CD14-positive monocyte (primary cell): ENCODE results near the gene SLC25A31. TPM values are rescaled to one million over a fixed set of nuclear protein-coding genes. Genes with fewer than 3 reads are reported as not detected.
A peak's percentile ranks its signal among the peaks of the same experiment; 100 is the strongest.

ENCODE experiments used
- DNase-seq, 3 donors: peaks; one replicate each; pipeline ENCODE4 v3.0.0-alpha.2; 2011 to 2022
- H2AFZ ChIP-seq: 2 replicates; pipeline ENCODE4 v1.6.0; 2012; ENCODE audit warnings: mild to moderate bottlenecking, low read depth, low read length, inconsistent platforms; ENCODE audit not compliant: insufficient read depth, poor library complexity, severe bottlenecking
- H3K27ac ChIP-seq, 2 donors: 1 replicate in 1 of 2; 2 replicates in 1 of 2; pipeline ENCODE4 v1.5.1; 2012 to 2013; ENCODE audit warnings: low read length in 2 of 2, control low read depth in 1 of 2, inconsistent platforms in 1 of 2, low read depth in 1 of 2, mild to moderate bottlenecking in 1 of 2
- H3K27me3 ChIP-seq, 2 donors: one replicate each; pipeline versions ENCODE4 v1.6.0 to v1.6.1; 2011 to 2013; ENCODE audit warnings: low read length in 2 of 2; ENCODE audit not compliant: control insufficient read depth in 2 of 2, insufficient read depth in 2 of 2
- H3K36me3 ChIP-seq, 2 donors: replicated peaks in 1 of 2; 1 replicate in 1 of 2; 2 replicates in 1 of 2; pipeline versions ENCODE4 v1.5.1 to v1.6.1; 2012 to 2013; ENCODE audit warnings: low read length in 2 of 2, control low read depth in 1 of 2, inconsistent platforms in 1 of 2, mild to moderate bottlenecking in 1 of 2; ENCODE audit not compliant: insufficient read depth in 2 of 2, control insufficient read depth in 1 of 2
- H3K4me1 ChIP-seq, 2 donors: 1 replicate in 1 of 2; 2 replicates in 1 of 2; pipeline versions ENCODE4 v1.5.1 to v1.6.1; 2012 to 2013; ENCODE audit warnings: low read length in 2 of 2, control low read depth in 1 of 2, inconsistent platforms in 1 of 2, mild to moderate bottlenecking in 1 of 2, moderate library complexity in 1 of 2; ENCODE audit not compliant: insufficient read depth in 2 of 2, control insufficient read depth in 1 of 2
- H3K4me2 ChIP-seq: replicated peaks from 2 replicates; pipeline ENCODE3; 2012; ENCODE audit warnings: low read length, moderate library complexity, mild to moderate bottlenecking; ENCODE audit not compliant: poor library complexity, severe bottlenecking; ENCODE audit errors: extremely low read depth
- H3K4me3 ChIP-seq, 3 experiments: fragments of 200-600 bp in 1 of 3; sonication (generic) in 1 of 3; replicated peaks in 1 of 3; 1 replicate in 2 of 3; 2 replicates in 1 of 3; pipeline ENCODE4 v1.5.1; 2011 to 2013; ENCODE audit warnings: low read length in 3 of 3, mild to moderate bottlenecking in 3 of 3, control low read depth in 2 of 3, low read depth in 2 of 3, inconsistent platforms in 1 of 3, moderate library complexity in 1 of 3
- H3K79me2 ChIP-seq: 2 replicates; pipeline ENCODE4 v1.6.0; 2012; ENCODE audit warnings: mild to moderate bottlenecking, control low read depth, inconsistent platforms, low read length, moderate library complexity; ENCODE audit not compliant: insufficient read depth
- H3K9ac ChIP-seq: 2 replicates; pipeline ENCODE4 v1.6.0; 2017; ENCODE audit warnings: low read length, mild to moderate bottlenecking; ENCODE audit not compliant: insufficient read depth, poor library complexity, severe bottlenecking
- H3K9me3 ChIP-seq, 2 donors: replicated peaks in 1 of 2; 1 replicate in 1 of 2; 2 replicates in 1 of 2; pipeline versions ENCODE4 v1.5.1 to v1.6.1; 2012 to 2013; ENCODE audit warnings: low read length in 2 of 2, control low read depth in 1 of 2; ENCODE audit not compliant: control insufficient read depth in 1 of 2, insufficient read depth in 1 of 2
- H4K20me1 ChIP-seq: 2 replicates; pipeline ENCODE4 v1.6.0; 2012; ENCODE audit warnings: mild to moderate bottlenecking, low read length, control low read depth, moderate library complexity; ENCODE audit not compliant: insufficient read depth
- H3K27ac Mint-ChIP-seq, 7 donors: one replicate each; pipeline ENCODE4 v1.8.0; 2020; ENCODE audit warnings: mild to moderate bottlenecking in 7 of 7, mixed read lengths in 7 of 7, moderate library complexity in 6 of 7, inconsistent platforms in 2 of 7
- H3K27me3 Mint-ChIP-seq, 3 donors: one replicate each; pipeline ENCODE4 v1.8.0; 2021 to 2022; ENCODE audit warnings: low read depth in 3 of 3, mild to moderate bottlenecking in 3 of 3, mixed read lengths in 3 of 3, moderate library complexity in 3 of 3, inconsistent platforms in 1 of 3
- H3K36me3 Mint-ChIP-seq, 2 donors: one replicate each; pipeline ENCODE4 v1.8.0; 2020; ENCODE audit warnings: mixed read lengths in 2 of 2, inconsistent platforms in 1 of 2, mild to moderate bottlenecking in 1 of 2
- H3K4me1 Mint-ChIP-seq: one replicate; pipeline ENCODE4 v1.8.0; 2020; ENCODE audit warnings: mild to moderate bottlenecking, mixed read lengths
- H3K4me3 Mint-ChIP-seq, 2 donors: one replicate each; pipeline ENCODE4 v1.8.0; 2020; ENCODE audit warnings: mild to moderate bottlenecking in 2 of 2, mixed read lengths in 2 of 2, moderate library complexity in 1 of 2
- H3K9me3 Mint-ChIP-seq, 7 donors: one replicate each; pipeline ENCODE4 v1.8.0; 2020 to 2022; ENCODE audit warnings: mixed read lengths in 7 of 7, mild to moderate bottlenecking in 6 of 7, moderate library complexity in 6 of 7, inconsistent platforms in 2 of 7
- CTCF ChIP-seq: fragments of 200-600 bp; IDR thresholded peaks from one replicate; pipeline ENCODE4 v1.8.0; 2022; ENCODE audit warnings: antibody characterized with exemption, mild to moderate bottlenecking
- WGBS: methylation state at CpG from one replicate; pipeline ENCODE4 v1.1.5; 2013; ENCODE audit warnings: missing lambda C conversion rate; ENCODE audit not compliant: insufficient coverage; 5-methylcytosine and 5-hydroxymethylcytosine counted together
- intact Hi-C, 2 donors: fragments of 100-400 bp; cut with micrococcal nuclease; formaldehyde crosslinking; loops; one replicate each; pipeline versions ENCODE4 v1.15.0 to v1.15.1; 2023
- polyA plus RNA-seq, 3 donors: library from polyadenylated mRNA; depleted of rRNA in 1 of 3; unstranded in 2 of 3; stranded (reverse) in 1 of 3; fragments of 300-500 nt in 2 of 3; fragments of >200 nt in 1 of 3; fragmentation: Illumina TruSeq in 2 of 3; gene quantifications; 1 replicate in 2 of 3; 2 replicates in 1 of 3; pipeline ENCODE4 v1.2.3, GENCODE V29; 2012 to 2021

SLC25A31 gene
- polyA plus RNA-seq, 3 donors: not detected

- peaks cover 0 to 11% of the 10 kb centered on the region in 2 donors for H3K36me3 Mint-ChIP-seq
- peaks cover 29 to 42% (median 30%) of the 10 kb centered on the region in 3 donors for H3K27me3 Mint-ChIP-seq
- H3K4me3 Mint-ChIP-seq: no peak overlapping the region
- H2AFZ ChIP-seq: no peak overlapping the region
- H4K20me1 ChIP-seq: no peaks in the 10 kb centered on the region
- H3K79me2 ChIP-seq: no peaks in the 10 kb centered on the region
- peaks cover 24% of the 10 kb centered on the region for H3K4me1 Mint-ChIP-seq
- H3K4me2 ChIP-seq: no peak overlapping the region
- no peak overlapping the region for H3K4me3 ChIP-seq
- no peak for DNase-seq
- no peaks in the 10 kb centered on the region for H3K9me3 ChIP-seq
- intact Hi-C loops: no loop called here
- H3K9me3 Mint-ChIP-seq: peaks cover 0 to 16% (median 4%) of the 10 kb centered on the region in 7 donors
- peaks cover 19 to 35% of the 10 kb centered on the region in 2 donors for H3K27me3 ChIP-seq
- no peak overlapping the region for H3K9ac ChIP-seq
- WGBS: no CpG with 5 or more reads among the region's 2 CpGs
- no peaks in the 10 kb centered on the region for H3K36me3 ChIP-seq
- H3K27ac Mint-ChIP-seq: no peak overlapping the region
- peaks cover 21 to 31% of the 10 kb centered on the region in 2 donors for H3K4me1 ChIP-seq
- no peak overlapping the region for H3K27ac ChIP-seq
- TF ChIP-seq CTCF: no peak
Observed at GRCh38 chr4:127778102-127778501, 47.9 kb downstream of the SLC25A31 start.

- Histone ChIP-seq H2AFZ (no peak overlapping the region), H3K4me1 (peaks cover 23 to 34% of the 10 kb centered on the region in 2 donors), H3K9me3 (no peaks in the 10 kb centered on the region), H3K9ac (no peak overlapping the region), H4K20me1 (no peaks in the 10 kb centered on the region), H3K4me3 (no peak overlapping the region), H3K79me2 (no peaks in the 10 kb centered on the region), H3K36me3 (no peaks in the 10 kb centered on the region), H3K27ac (no peak overlapping the region), H3K4me2 (no peak overlapping the region), H3K27me3 (peaks cover 34 to 50% of the 10 kb centered on the region in 2 donors)
- TF ChIP-seq CTCF: no peak
- Mint-ChIP-seq H3K27ac (no peak overlapping the region), H3K36me3 (peaks cover 0 to 11% of the 10 kb centered on the region in 2 donors), H3K27me3 (peaks cover 41 to 61% (median 44%) of the 10 kb centered on the region in 3 donors), H3K9me3 (peaks cover 0 to 16% (median 4%) of the 10 kb centered on the region in 7 donors), H3K4me3 (peak overlapping the region; percentile 70 to 97), H3K4me1 (peaks cover 29% of the 10 kb centered on the region)
- intact Hi-C loops: no loop called here
- WGBS: 100% methylated on average over 7 of the region's 12 CpGs
- no peak for DNase-seq
Observed at GRCh38 chr4:127780598-127780997, 50.4 kb downstream of the SLC25A31 start.
